GM12891 (cell line): ENCODE data around the gene SERPINA4.

Source experiments
- PAX5 ChIP-seq: IDR thresholded peaks from 2 replicates; pipeline ENCODE4 v1.6.1; 2011; ENCODE audit warnings: low read length, moderate library complexity, mild to moderate bottlenecking; ENCODE audit not compliant: insufficient read depth, severe bottlenecking
- POLR2A ChIP-seq: IDR thresholded peaks from 2 replicates; pipeline ENCODE4 v1.6.1; 2011; ENCODE audit warnings: low read depth, low read length, control low read depth
- POLR2AphosphoS5 ChIP-seq: IDR thresholded peaks from 2 replicates; pipeline ENCODE4 v1.6.1; 2011; ENCODE audit warnings: low read depth, low read length, control low read depth
- SPI1 ChIP-seq: IDR thresholded peaks from 2 replicates; pipeline ENCODE4 v1.6.1; 2011; ENCODE audit warnings: low read depth, low read length, control low read depth
- TAF1 ChIP-seq: IDR thresholded peaks from 2 replicates; pipeline ENCODE4 v1.6.1; 2011; ENCODE audit warnings: low read depth, low read length, control low read depth

DNA sequence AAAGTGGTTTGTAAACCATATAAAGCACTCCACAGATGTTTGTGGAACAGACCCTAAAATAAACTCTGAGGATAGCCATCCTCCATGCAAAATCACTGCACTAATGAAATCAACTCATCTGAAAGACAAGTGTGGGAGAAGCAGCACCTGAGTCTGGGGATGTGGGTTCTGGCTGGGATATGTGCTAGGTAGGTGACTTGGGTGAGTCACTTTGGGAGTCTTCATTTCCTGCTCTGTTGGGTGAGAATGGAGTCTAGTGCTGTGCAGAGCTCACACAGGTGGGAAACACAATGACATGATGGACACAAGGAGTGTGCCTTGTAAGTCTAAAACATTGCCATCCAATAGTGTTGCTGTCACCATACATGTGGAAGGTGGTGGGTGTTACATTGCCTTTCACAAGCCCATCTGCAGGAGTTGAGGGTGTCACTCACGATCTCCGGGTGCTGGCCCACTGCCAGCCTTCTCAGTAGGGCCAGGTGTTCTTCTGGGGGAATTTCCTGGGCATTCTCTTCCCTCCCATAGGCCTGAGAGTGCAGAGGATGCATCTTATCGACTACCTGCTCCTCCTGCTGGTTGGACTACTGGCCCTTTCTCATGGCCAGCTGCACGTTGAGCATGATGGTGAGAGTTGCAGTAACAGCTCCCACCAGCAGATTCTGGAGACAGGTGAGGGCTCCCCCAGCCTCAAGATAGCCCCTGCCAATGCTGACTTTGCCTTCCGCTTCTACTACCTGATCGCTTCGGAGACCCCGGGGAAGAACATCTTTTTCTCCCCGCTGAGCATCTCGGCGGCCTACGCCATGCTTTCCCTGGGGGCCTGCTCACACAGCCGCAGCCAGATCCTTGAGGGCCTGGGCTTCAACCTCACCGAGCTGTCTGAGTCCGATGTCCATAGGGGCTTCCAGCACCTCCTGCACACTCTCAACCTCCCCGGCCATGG is 2.0 kb downstream of the SERPINA4 start:
- TF ChIP-seq POLR2A (no peak), TAF1 (no peak), POLR2AphosphoS5 (no peak), PAX5 (no peak), SPI1 (no peak)
